Left lung (tissue), 10 donors: ENCODE measurements around the gene STXBP4. TPM values are rescaled to one million over a fixed set of nuclear protein-coding genes. Genes with fewer than 3 reads are reported as not detected.

Experiments
- ATAC-seq: fragments of 200-7000 bp; cut with Tn5 transposase; one replicate; pipeline ENCODE4 v1.9.1; 2020; ENCODE audit warnings: moderate library complexity
- DNase-seq, 4 donors: peaks; one replicate each; pipeline ENCODE4 v3.0.0-alpha.2; 2013 to 2020
- H3K27ac ChIP-seq, 2 donors: fragments of 200-600 bp; sonication (generic) in 1 of 2; one replicate each; pipeline versions ENCODE4 v1.5.0 to v1.8.0; 2020 to 2021
- H3K27me3 ChIP-seq, 2 donors: fragments of 200-600 bp; sonication (generic) in 1 of 2; one replicate each; pipeline versions ENCODE4 v1.5.0 to v1.8.0; 2020 to 2021
- H3K36me3 ChIP-seq, 2 donors: fragments of 200-600 bp; sonication (generic) in 1 of 2; one replicate each; pipeline versions ENCODE4 v1.5.0 to v1.8.0; 2020 to 2021
- H3K4me1 ChIP-seq, 2 donors: fragments of 200-600 bp; one replicate each; pipeline ENCODE4 v1.8.0; 2021
- H3K4me3 ChIP-seq, 2 donors: fragments of 200-600 bp; sonication (generic) in 1 of 2; one replicate each; pipeline versions ENCODE4 v1.5.0 to v1.8.0; 2020 to 2021; ENCODE audit warnings: mild to moderate bottlenecking in 1 of 2
- H3K9me3 ChIP-seq, 2 donors: fragments of 200-600 bp; sonication (generic) in 1 of 2; one replicate each; pipeline versions ENCODE4 v1.5.0 to v1.8.0; 2020 to 2021
- CTCF ChIP-seq, 2 donors: fragments of 200-600 bp; sonication (generic) in 1 of 2; IDR thresholded peaks; one replicate each; pipeline versions ENCODE4 v1.5.0 to v1.8.0; 2021; ENCODE audit warnings: antibody characterized with exemption in 2 of 2
- intact Hi-C, 2 donors: fragments of 100-400 bp; cut with DNase I; formaldehyde crosslinking; loops; one replicate each; pipeline versions ENCODE4 v1.11.2 to v1.14.2; 2022
- polyA plus RNA-seq, 6 donors: library from polyadenylated mRNA; unstranded; fragments of 120-200 nt; gene quantifications; one replicate each; pipeline ENCODE4 v1.2.1, GENCODE V29; 2013; ENCODE audit not compliant: insufficient read length in 6 of 6
- total RNA-seq, 2 donors: library from RNA; stranded (reverse); fragmentation: NEBNext Ultra II Directional; extraction: Animal tissue kit (Norgen Biotek cat#: 25700); gene quantifications; one replicate each; pipeline ENCODE4 v1.2.1, GENCODE V29; 2021
- donor health status: DM: no; HTN: yes; CAD: no.
- donor health status: DM: no; HTN: no; CAD: no.

Gene STXBP4
- total and polyA plus RNA-seq, 8 donors: 12.7 to 22.0 (median 15.5) TPM

- Histone ChIP-seq H3K9me3 (no peaks in the 10 kb centered on the region), H3K4me3 (no peak overlapping the region), H3K36me3 (peaks cover 0 to 9% of the 10 kb centered on the region in 2 donors), H3K27ac (no peak overlapping the region), H3K27me3 (no peaks in the 10 kb centered on the region), H3K4me1 (no peaks in the 10 kb centered on the region)
- intact Hi-C loops: no loop called here
- no peak for ATAC-seq
- no peak for TF ChIP-seq CTCF (IDR thresholded peaks at IDR 0.05)
- DNase-seq: peak in 2 of 4 donors; percentile 28 to 40
Observed at GRCh38 chr17:55040611-55041010, 72.0 kb downstream of the STXBP4 start.

GRCh38 chr17:55053855-55054254 lies 85.3 kb downstream of the STXBP4 start:
- Histone ChIP-seq H3K27me3 (no peaks in the 10 kb centered on the region), H3K4me1 (no peaks in the 10 kb centered on the region), H3K9me3 (no peaks in the 10 kb centered on the region), H3K36me3 (no peaks in the 10 kb centered on the region), H3K27ac (no peak overlapping the region), H3K4me3 (no peak overlapping the region)
- no peak for TF ChIP-seq CTCF (IDR thresholded peaks at IDR 0.05)
- no peak for DNase-seq
- intact Hi-C loops: no loop called here
- no peak for ATAC-seq

GRCh38 chr17:55054429-55054828 lies 85.9 kb downstream of the STXBP4 start:
- Histone ChIP-seq H3K27ac (no peak overlapping the region), H3K27me3 (no peaks in the 10 kb centered on the region), H3K4me1 (no peaks in the 10 kb centered on the region), H3K36me3 (no peaks in the 10 kb centered on the region), H3K4me3 (no peak overlapping the region), H3K9me3 (no peaks in the 10 kb centered on the region)
- intact Hi-C loops: no loop called here
- DNase-seq (no peak), ATAC-seq (no peak)
- TF ChIP-seq CTCF (IDR thresholded peaks at IDR 0.05): no peak

GRCh38 chr17:55056526-55056925 lies 88.0 kb downstream of the STXBP4 start:
- H3K4me1 ChIP-seq: no peaks in the 10 kb centered on the region
- intact Hi-C loops: no loop called here
- DNase-seq (peak in 1 of 4 donors; percentile 11), ATAC-seq (peak; percentile 64)
- no peaks in the 10 kb centered on the region for H3K9me3 ChIP-seq
- H3K4me3 ChIP-seq: no peak overlapping the region
- no peak overlapping the region for H3K27ac ChIP-seq
- no peaks in the 10 kb centered on the region for H3K36me3 ChIP-seq
- TF ChIP-seq CTCF (IDR thresholded peaks at IDR 0.05): no peak
- H3K27me3 ChIP-seq: no peaks in the 10 kb centered on the region

- no peak for TF ChIP-seq CTCF (IDR thresholded peaks at IDR 0.05)
- Histone ChIP-seq H3K9me3 (no peaks in the 10 kb centered on the region), H3K4me1 (no peaks in the 10 kb centered on the region), H3K4me3 (no peak overlapping the region), H3K27ac (no peak overlapping the region), H3K36me3 (no peaks in the 10 kb centered on the region), H3K27me3 (no peaks in the 10 kb centered on the region)
- intact Hi-C loops: no loop called here
- DNase-seq (no peak), ATAC-seq (no peak)
Observed at GRCh38 chr17:55057184-55057583, 88.6 kb downstream of the STXBP4 start.
